Measurements from ENCODE around the gene PORCN.

The PORCN gene

GRCh38 chrX:48468247-48468671 is 40.5 kb upstream of the PORCN start:
- DNase-seq (ENCODE audit: low read depth, low spot score): no peak
- H3K27ac ChIP-seq: peak overlapping the region; percentile 80
- no peaks in the 10 kb centered on the region for H3K9me3 ChIP-seq (ENCODE audit: low read depth, low read length)
- peaks cover 11% of the 10 kb centered on the region; the same call in 1 of the 2 replicates for H3K36me3 ChIP-seq (ENCODE audit: insufficient read depth, low read length)
- H3K9ac ChIP-seq (ENCODE audit: insufficient read length): peak overlapping the region; percentile 87
- H3K4me3 ChIP-seq: peak overlapping the region; percentile 85
- TF ChIP-seq EZH2 (IDR thresholded peaks at IDR 0.05) (no peak), POLR2AphosphoS5 (IDR thresholded peaks at IDR 0.05; ENCODE audit: borderline replicate concordance, low read depth, low read length) (no peak), FOXP2 (optimal IDR thresholded peaks at IDR 0.05; ENCODE audit: control extremely low read depth, extremely low read length, insufficient read depth) (no peak)

- Histone ChIP-seq H3K9ac (ENCODE audit: insufficient read length) (peak overlapping the region; percentile 87), H3K4me3 (peak overlapping the region; percentile 85), H3K36me3 (ENCODE audit: insufficient read depth, low read length) (peaks cover 11% of the 10 kb centered on the region; the same call in 1 of the 2 replicates), H3K27ac (peak overlapping the region; percentile 80), H3K9me3 (ENCODE audit: low read depth, low read length) (no peaks in the 10 kb centered on the region)
- TF ChIP-seq POLR2AphosphoS5 (IDR thresholded peaks at IDR 0.05; ENCODE audit: borderline replicate concordance, low read depth, low read length) (peak; percentile 32; the same call in 1 of the 2 replicates), FOXP2 (optimal IDR thresholded peaks at IDR 0.05; ENCODE audit: control extremely low read depth, extremely low read length, insufficient read depth) (no peak)
- no peak for DNase-seq (ENCODE audit: low read depth, low spot score)
Observed at GRCh38 chrX:48468693-48469691, 39.8 kb upstream of the PORCN start.

DNA sequence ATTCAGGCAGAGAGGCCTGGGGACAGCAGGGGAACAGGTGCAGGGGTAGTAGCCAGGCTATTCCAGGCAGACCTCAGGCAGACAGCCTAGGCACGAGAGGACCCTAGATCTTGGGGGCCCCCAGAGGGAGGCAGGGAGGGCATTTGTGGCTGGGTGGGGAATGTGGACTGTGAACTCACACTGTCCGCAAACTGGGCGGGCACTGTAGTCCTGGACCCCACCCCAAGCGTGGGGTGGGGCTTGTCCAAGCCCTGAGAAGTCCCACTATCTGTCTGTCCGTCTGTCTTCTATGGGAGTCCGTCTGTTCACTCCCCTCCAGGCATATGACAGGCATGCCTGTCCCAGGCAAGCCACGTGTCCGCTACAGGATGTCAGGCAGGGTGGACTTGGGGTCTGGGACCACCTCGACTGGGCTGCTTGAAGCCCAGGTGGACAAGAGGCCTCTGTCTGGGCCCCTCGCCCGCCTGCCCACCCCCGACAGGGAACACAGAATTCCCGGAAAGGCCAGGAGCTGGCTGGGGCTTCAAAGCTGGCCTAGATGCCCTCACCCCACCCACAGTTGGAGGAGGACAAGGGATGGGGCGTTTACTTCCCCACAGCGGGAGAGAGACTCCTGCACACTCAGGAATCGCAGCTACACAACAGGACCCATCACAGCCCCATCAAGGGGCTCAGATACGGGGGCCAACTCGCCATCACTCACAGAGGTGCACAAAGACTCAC is 38.5 kb upstream of the PORCN start, which contains the start of gene SLC38A5:
Gene SLC38A5, minus strand, starts transcription at position 151 of the 723 bp plus-strand sequence. CDS start 2,336 bp downstream, outside the sequence.
- TF ChIP-seq POLR2AphosphoS5 (IDR thresholded peaks at IDR 0.05; ENCODE audit: borderline replicate concordance, low read depth, low read length): no peak
- TF ChIP-seq EZH2 (IDR thresholded peaks at IDR 0.05): no peak
- no peak for TF ChIP-seq FOXP2 (optimal IDR thresholded peaks at IDR 0.05; ENCODE audit: control extremely low read depth, extremely low read length, insufficient read depth)
- no peak for DNase-seq (ENCODE audit: low read depth, low spot score)
- H3K9ac ChIP-seq (ENCODE audit: insufficient read length): peak within 1 kb of the TSS; percentile 87
- peaks cover 10% of the 10 kb centered on the region; the same call in 1 of the 2 replicates for H3K36me3 ChIP-seq (ENCODE audit: insufficient read depth, low read length)
- H3K9me3 ChIP-seq (ENCODE audit: low read depth, low read length): no peaks in the 10 kb centered on the region
- H3K27ac ChIP-seq: peak within 1 kb of the TSS; percentile 80
- peak within 1 kb of the TSS; percentile 85 for H3K4me3 ChIP-seq

DNA sequence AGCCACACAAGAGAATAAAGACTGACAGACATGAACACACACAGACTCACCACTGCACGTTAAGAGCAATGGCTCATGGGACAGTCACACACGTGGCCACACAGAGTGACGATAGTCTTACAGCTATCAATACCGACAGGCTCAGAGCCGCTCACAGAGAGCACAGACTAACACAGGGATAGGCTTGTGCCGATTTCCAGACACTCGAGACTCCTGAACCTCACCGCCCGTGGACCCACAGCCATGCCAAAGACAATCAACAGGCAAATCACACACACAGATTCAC is 38.0 kb upstream of the PORCN start:
- no peak for DNase-seq (ENCODE audit: low read depth, low spot score)
- peaks cover 5% of the 10 kb centered on the region; the same call in 1 of the 2 replicates for H3K36me3 ChIP-seq (ENCODE audit: insufficient read depth, low read length)
- no peak overlapping the region for H3K9ac ChIP-seq (ENCODE audit: insufficient read length)
- TF ChIP-seq POLR2AphosphoS5 (IDR thresholded peaks at IDR 0.05; ENCODE audit: borderline replicate concordance, low read depth, low read length): no peak
- TF ChIP-seq EZH2 (IDR thresholded peaks at IDR 0.05): no peak
- no peak for TF ChIP-seq FOXP2 (optimal IDR thresholded peaks at IDR 0.05; ENCODE audit: control extremely low read depth, extremely low read length, insufficient read depth)
- no peak overlapping the region for H3K4me3 ChIP-seq
- H3K9me3 ChIP-seq (ENCODE audit: low read depth, low read length): no peaks in the 10 kb centered on the region
- H3K27ac ChIP-seq: 0 out of 2 replicates have a peak overlapping the region, but pooled peaks have one; percentile 5

- no peak for DNase-seq (ENCODE audit: low read depth, low spot score)
Observed at GRCh38 chrX:48471504-48471903, 37.3 kb upstream of the PORCN start.

DNA sequence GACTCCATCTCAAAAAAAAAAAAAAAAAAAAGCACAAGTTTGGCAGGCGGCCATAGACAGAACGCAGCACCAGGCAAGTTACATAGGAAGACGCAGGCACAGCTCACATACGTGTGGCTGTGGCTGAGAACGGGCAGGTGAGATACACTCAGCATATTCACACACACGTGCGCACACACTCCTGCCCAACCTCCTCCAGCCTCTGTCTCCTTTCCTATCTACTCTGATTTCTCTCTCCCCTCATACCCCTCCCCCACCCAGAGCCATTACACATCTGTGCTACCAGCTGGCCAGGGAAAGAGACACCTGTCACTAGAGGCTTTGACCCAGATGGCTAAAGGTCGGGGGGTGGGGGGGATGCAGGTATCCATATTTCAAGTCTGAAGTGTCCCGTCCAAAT is 36.6 kb upstream of the PORCN start:
- Histone ChIP-seq H3K27ac (peak overlapping the region; percentile 92), H3K4me3 (no peak overlapping the region), H3K36me3 (ENCODE audit: insufficient read depth, low read length) (no peaks in the 10 kb centered on the region), H3K9me3 (ENCODE audit: low read depth, low read length) (no peaks in the 10 kb centered on the region), H3K9ac (ENCODE audit: insufficient read length) (no peak overlapping the region)
- TF ChIP-seq EZH2 (IDR thresholded peaks at IDR 0.05): no peak
- TF ChIP-seq POLR2AphosphoS5 (IDR thresholded peaks at IDR 0.05; ENCODE audit: borderline replicate concordance, low read depth, low read length): no peak
- TF ChIP-seq FOXP2 (optimal IDR thresholded peaks at IDR 0.05; ENCODE audit: control extremely low read depth, extremely low read length, insufficient read depth): no peak
- no peak for DNase-seq (ENCODE audit: low read depth, low spot score)

More at GRCh38 chrX:48471504-48471903, 37.3 kb upstream of the PORCN start:
- peak overlapping the region; percentile 46 for H3K27ac ChIP-seq
- TF ChIP-seq EZH2 (IDR thresholded peaks at IDR 0.05): no peak
- TF ChIP-seq POLR2AphosphoS5 (IDR thresholded peaks at IDR 0.05; ENCODE audit: borderline replicate concordance, low read depth, low read length): no peak
- no peak for TF ChIP-seq FOXP2 (optimal IDR thresholded peaks at IDR 0.05; ENCODE audit: control extremely low read depth, extremely low read length, insufficient read depth)
- H3K4me3 ChIP-seq: no peak overlapping the region
- no peak overlapping the region for H3K9ac ChIP-seq (ENCODE audit: insufficient read length)
- H3K9me3 ChIP-seq (ENCODE audit: low read depth, low read length): no peaks in the 10 kb centered on the region
- peaks cover under 1% of the 10 kb centered on the region; the same call in 1 of the 2 replicates for H3K36me3 ChIP-seq (ENCODE audit: insufficient read depth, low read length)

DNA sequence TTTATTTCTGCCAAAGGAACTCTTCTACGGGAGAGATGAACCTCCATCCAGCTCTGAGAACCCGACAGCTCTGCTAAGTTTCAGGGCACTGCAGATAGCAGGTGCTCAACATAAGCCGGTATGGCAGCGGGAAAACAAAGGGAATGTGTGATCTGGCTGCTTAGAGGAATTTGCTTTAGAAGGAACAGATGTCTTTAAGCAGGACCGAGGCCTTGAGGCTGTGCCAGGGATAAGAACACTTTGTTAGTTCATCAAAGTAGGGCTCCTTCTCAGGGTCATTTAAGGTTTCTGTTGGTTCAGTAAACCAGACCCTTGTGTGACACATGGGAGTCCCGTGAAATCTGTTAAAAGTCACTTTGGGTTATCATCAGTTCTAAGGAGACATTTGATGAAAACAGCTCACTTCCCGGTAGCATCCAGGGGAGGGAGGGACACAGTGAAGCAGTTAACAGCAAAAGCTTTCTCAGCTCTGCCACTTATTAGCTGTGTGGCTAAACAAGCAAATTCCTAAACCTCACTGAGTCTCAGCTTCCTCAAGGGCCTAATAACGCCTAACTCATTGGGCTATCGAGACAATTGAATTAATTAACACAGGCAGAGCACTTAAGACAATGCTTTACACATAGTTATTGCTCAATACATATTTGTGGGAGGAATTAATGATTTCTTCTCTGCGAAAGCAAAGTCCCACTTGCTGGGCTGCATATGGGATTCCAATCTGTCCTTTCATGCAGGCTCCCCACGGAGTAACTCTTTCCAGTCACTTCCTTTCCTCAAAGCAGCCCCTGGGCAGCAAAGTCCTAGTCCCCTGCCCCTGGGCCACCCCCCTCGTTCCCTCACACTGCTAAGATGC is 35.7 kb upstream of the PORCN start:
- Histone ChIP-seq H3K27ac (peak overlapping the region; percentile 92), H3K4me3 (peak overlapping the region; percentile 24; the same call in 1 of the 2 replicates), H3K36me3 (ENCODE audit: insufficient read depth, low read length) (no peaks in the 10 kb centered on the region), H3K9ac (ENCODE audit: insufficient read length) (peak overlapping the region; percentile 16), H3K9me3 (ENCODE audit: low read depth, low read length) (no peaks in the 10 kb centered on the region)
- TF ChIP-seq EZH2 (IDR thresholded peaks at IDR 0.05) (no peak), FOXP2 (optimal IDR thresholded peaks at IDR 0.05; ENCODE audit: control extremely low read depth, extremely low read length, insufficient read depth) (no peak), POLR2AphosphoS5 (IDR thresholded peaks at IDR 0.05; ENCODE audit: borderline replicate concordance, low read depth, low read length) (no peak)
- DNase-seq (ENCODE audit: low read depth, low spot score): no peak
